Stimulated activated naive B cell treated with anti-CD40 and anti-IgM and Interleukin-4, amounts not matched to agents 10 μg/mL and 1 μg/mL and 100 μg/mL, for 72 hours (primary cell): ENCODE measurements around the gene AKAP12.
"Not testable (repeated sequence)": the region's sequence is repeated elsewhere in the genome, so short reads cannot be mapped to it uniquely, and the experiment has no call there.

ENCODE experiments used
- ATAC-seq, 2 donors: fragments of 150-1000 bp; cut with Tn5 transposase; replicated peaks; 2 replicates each; pipeline ENCODE4 v1.10.0; 2021; ENCODE audit warnings: moderate library complexity in 1 of 2
- DNase-seq: peaks from one replicate; pipeline ENCODE4 v3.0.0; 2021
- H3K27ac Mint-ChIP-seq: one replicate; pipeline ENCODE4 v1.8.0; 2022; ENCODE audit warnings: mild to moderate bottlenecking, mixed read lengths
- H3K27me3 Mint-ChIP-seq, 2 donors: one replicate each; pipeline ENCODE4 v1.8.0; 2022; ENCODE audit warnings: mixed read lengths in 2 of 2
- H3K36me3 Mint-ChIP-seq, 2 donors: one replicate each; pipeline ENCODE4 v1.8.0; 2022; ENCODE audit warnings: mixed read lengths in 2 of 2, mild to moderate bottlenecking in 1 of 2
- H3K4me1 Mint-ChIP-seq, 2 donors: one replicate each; pipeline ENCODE4 v1.8.0; 2022; ENCODE audit warnings: mixed read lengths in 2 of 2, mild to moderate bottlenecking in 1 of 2
- H3K4me3 Mint-ChIP-seq, 2 donors: one replicate each; pipeline ENCODE4 v1.8.0; 2022; ENCODE audit warnings: mild to moderate bottlenecking in 2 of 2, mixed read lengths in 2 of 2, moderate library complexity in 1 of 2
- H3K9me3 Mint-ChIP-seq, 2 donors: one replicate each; pipeline ENCODE4 v1.8.0; 2022; ENCODE audit warnings: mixed read lengths in 2 of 2, mild to moderate bottlenecking in 1 of 2

AKAP12 gene

GRCh38 chr6:151342750-151343149 is 103.0 kb downstream of the AKAP12 start:
- not testable (repeated sequence) for H3K27me3 Mint-ChIP-seq, DNase-seq, H3K4me1 Mint-ChIP-seq, H3K9me3 Mint-ChIP-seq, H3K4me3 Mint-ChIP-seq, H3K27ac Mint-ChIP-seq, H3K36me3 Mint-ChIP-seq, ATAC-seq

DNA sequence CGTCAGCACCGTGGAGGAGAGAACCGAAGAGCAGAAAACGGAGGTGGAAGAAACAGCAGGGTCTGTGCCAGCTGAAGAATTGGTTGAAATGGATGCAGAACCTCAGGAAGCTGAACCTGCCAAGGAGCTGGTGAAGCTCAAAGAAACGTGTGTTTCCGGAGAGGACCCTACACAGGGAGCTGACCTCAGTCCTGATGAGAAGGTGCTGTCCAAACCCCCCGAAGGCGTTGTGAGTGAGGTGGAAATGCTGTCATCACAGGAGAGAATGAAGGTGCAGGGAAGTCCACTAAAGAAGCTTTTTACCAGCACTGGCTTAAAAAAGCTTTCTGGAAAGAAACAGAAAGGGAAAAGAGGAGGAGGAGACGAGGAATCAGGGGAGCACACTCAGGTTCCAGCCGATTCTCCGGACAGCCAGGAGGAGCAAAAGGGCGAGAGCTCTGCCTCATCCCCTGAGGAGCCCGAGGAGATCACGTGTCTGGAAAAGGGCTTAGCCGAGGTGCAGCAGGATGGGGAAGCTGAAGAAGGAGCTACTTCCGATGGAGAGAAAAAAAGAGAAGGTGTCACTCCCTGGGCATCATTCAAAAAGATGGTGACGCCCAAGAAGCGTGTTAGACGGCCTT is 110.0 kb downstream of the AKAP12 start:
- Mint-ChIP-seq H3K27ac (no peak overlapping the region), H3K36me3 (peaks cover 18% of the 10 kb centered on the region in 2 donors), H3K9me3 (no peaks in the 10 kb centered on the region), H3K27me3 (no peaks in the 10 kb centered on the region), H3K4me3 (no peak overlapping the region), H3K4me1 (no peaks in the 10 kb centered on the region)
- DNase-seq (no peak), ATAC-seq (no peak)

DNA sequence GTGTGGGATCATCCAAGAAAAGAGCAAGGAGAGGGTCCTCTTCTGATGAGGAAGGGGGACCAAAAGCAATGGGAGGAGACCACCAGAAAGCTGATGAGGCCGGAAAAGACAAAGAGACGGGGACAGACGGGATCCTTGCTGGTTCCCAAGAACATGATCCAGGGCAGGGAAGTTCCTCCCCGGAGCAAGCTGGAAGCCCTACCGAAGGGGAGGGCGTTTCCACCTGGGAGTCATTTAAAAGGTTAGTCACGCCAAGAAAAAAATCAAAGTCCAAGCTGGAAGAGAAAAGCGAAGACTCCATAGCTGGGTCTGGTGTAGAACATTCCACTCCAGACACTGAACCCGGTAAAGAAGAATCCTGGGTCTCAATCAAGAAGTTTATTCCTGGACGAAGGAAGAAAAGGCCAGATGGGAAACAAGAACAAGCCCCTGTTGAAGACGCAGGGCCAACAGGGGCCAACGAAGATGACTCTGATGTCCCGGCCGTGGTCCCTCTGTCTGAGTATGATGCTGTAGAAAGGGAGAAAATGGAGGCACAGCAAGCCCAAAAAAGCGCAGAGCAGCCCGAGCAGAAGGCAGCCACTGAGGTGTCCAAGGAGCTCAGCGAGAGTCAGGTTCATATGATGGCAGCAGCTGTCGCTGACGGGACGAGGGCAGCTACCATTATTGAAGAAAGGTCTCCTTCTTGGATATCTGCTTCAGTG is 110.8 kb downstream of the AKAP12 start:
- Mint-ChIP-seq H3K4me3 (no peak overlapping the region), H3K4me1 (no peaks in the 10 kb centered on the region), H3K27me3 (no peaks in the 10 kb centered on the region), H3K27ac (no peak overlapping the region), H3K9me3 (no peaks in the 10 kb centered on the region), H3K36me3 (peaks cover 22 to 26% of the 10 kb centered on the region in 2 donors)
- DNase-seq (no peak), ATAC-seq (no peak)

DNA sequence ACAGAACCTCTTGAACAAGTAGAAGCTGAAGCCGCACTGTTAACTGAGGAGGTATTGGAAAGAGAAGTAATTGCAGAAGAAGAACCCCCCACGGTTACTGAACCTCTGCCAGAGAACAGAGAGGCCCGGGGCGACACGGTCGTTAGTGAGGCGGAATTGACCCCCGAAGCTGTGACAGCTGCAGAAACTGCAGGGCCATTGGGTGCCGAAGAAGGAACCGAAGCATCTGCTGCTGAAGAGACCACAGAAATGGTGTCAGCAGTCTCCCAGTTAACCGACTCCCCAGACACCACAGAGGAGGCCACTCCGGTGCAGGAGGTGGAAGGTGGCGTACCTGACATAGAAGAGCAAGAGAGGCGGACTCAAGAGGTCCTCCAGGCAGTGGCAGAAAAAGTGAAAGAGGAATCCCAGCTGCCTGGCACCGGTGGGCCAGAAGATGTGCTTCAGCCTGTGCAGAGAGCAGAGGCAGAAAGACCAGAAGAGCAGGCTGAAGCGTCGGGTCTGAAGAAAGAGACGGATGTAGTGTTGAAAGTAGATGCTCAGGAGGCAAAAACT is 111.5 kb downstream of the AKAP12 start:
- Mint-ChIP-seq H3K27ac (no peak overlapping the region), H3K27me3 (no peaks in the 10 kb centered on the region), H3K4me1 (no peaks in the 10 kb centered on the region), H3K36me3 (peaks cover 22 to 27% of the 10 kb centered on the region in 2 donors), H3K4me3 (no peak overlapping the region), H3K9me3 (no peaks in the 10 kb centered on the region)
- DNase-seq: no peak
- no peak for ATAC-seq

GRCh38 chr6:151351731-151352130 is 112.0 kb downstream of the AKAP12 start:
- no peaks in the 10 kb centered on the region for H3K4me1 Mint-ChIP-seq
- H3K4me3 Mint-ChIP-seq: no peak overlapping the region
- ATAC-seq: no peak
- no peaks in the 10 kb centered on the region for H3K9me3 Mint-ChIP-seq
- peaks cover 22 to 27% of the 10 kb centered on the region in 2 donors for H3K36me3 Mint-ChIP-seq
- H3K27ac Mint-ChIP-seq: no peak overlapping the region
- no peaks in the 10 kb centered on the region for H3K27me3 Mint-ChIP-seq
- DNase-seq: no peak

- DNase-seq (no peak), ATAC-seq (no peak)
- Mint-ChIP-seq H3K4me1 (no peaks in the 10 kb centered on the region), H3K27me3 (no peaks in the 10 kb centered on the region), H3K9me3 (no peaks in the 10 kb centered on the region), H3K27ac (no peak overlapping the region), H3K4me3 (no peak overlapping the region), H3K36me3 (peaks cover 20 to 27% of the 10 kb centered on the region in 2 donors)
These were observed 112.9 kb downstream of the AKAP12 start for GRCh38 chr6:151352410-151353396.

- no peaks in the 10 kb centered on the region for H3K4me1 Mint-ChIP-seq
These were observed 114.0 kb downstream of the AKAP12 start for GRCh38 chr6:151353795-151354194.

DNA sequence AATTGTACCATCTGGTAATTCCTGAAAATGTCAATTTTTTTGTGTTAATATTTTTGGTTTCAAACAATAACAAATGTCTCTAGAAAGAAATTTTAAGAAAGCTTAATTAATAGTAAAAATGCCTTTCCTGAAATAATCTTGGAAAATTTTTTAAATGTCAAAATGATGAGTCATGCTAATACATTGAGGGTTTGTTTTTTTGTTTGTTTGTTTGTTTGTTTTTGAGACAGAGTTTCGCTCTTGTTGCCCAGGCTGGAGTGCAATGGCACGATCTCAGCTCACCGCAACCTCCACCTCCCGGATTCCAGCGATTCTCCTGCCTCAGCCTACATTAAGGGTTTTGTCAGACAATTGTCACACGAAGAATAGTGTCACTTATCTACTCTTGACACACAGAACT is 117.2 kb downstream of the AKAP12 start:
- H3K27me3 Mint-ChIP-seq, ATAC-seq, H3K9me3 Mint-ChIP-seq, H3K4me1 Mint-ChIP-seq, DNase-seq, H3K27ac Mint-ChIP-seq, H3K4me3 Mint-ChIP-seq: not testable (repeated sequence)
- H3K36me3 Mint-ChIP-seq: peaks cover 16 to 38% of the 10 kb centered on the region in 2 donors

More at GRCh38 chr6:151353795-151354194, 114.0 kb downstream of the AKAP12 start:
- Mint-ChIP-seq H3K27ac (no peak overlapping the region), H3K4me3 (no peak overlapping the region), H3K9me3 (no peaks in the 10 kb centered on the region), H3K27me3 (no peaks in the 10 kb centered on the region), H3K36me3 (peaks cover 22 to 32% of the 10 kb centered on the region in 2 donors)
- no peak for ATAC-seq
- DNase-seq: no peak

DNA sequence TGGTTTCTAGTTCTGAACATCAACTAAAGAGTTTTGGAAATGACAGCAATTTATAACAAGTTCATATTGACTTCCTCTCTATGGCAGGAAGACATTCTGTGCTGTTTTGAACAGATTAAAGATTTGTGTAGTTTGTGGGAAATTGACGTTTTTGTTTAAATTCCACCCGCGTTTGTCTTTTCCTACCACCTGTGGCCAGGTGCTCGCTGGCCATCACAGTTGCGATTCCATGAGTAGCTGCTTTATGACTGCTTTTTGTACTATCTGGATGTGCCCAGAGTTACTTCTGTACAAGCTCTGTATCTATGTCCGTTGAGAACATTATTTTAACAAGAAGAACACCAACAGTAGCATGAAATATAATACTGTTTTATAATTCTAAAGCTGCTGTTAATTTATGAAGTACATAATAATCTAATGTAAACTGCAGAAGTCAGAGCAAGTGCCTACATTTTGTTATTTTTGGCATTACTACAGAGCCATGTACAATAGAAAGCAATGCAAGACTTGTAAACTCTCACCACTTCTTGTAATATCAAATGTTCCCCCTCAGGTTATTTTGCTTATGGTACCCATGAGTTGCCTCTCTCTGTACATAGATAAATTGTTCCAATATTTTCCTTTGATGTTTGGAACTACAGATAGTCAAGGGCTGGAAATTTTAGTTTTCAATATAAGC is 118.1 kb downstream of the AKAP12 start:
- Mint-ChIP-seq H3K27ac (no peak overlapping the region), H3K4me1 (no peaks in the 10 kb centered on the region), H3K27me3 (no peaks in the 10 kb centered on the region), H3K9me3 (no peaks in the 10 kb centered on the region), H3K4me3 (no peak overlapping the region), H3K36me3 (peaks cover 25 to 47% of the 10 kb centered on the region in 2 donors)
- ATAC-seq: no peak
- no peak for DNase-seq

- Mint-ChIP-seq H3K9me3 (no peaks in the 10 kb centered on the region), H3K4me1 (no peaks in the 10 kb centered on the region), H3K27ac (no peak overlapping the region), H3K36me3 (peaks cover 29 to 52% of the 10 kb centered on the region in 2 donors), H3K27me3 (no peaks in the 10 kb centered on the region), H3K4me3 (no peak overlapping the region)
- no peak for DNase-seq
- ATAC-seq: no peak
These were observed 118.7 kb downstream of the AKAP12 start for GRCh38 chr6:151358475-151358874.

DNA sequence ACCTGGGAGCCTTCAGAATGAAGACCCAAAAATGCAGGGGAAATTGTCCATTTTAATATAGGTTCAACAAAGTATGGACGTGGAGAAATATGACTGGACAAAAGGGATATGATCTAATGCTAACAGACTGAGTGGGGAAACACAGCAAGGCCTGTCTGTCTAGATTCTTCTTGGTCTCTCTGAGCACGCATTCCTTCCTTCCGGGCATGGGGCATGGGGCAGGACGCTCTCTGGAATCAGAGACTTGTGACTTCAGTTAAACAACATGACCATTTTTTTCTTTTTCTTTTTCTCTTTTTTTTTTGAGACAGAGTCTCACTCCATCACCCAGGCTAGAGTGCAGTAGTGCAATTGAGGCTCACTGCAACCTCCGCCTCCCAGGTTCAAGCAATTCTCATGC is 119.7 kb downstream of the AKAP12 start:
- Mint-ChIP-seq H3K9me3 (no peaks in the 10 kb centered on the region), H3K27ac (no peak overlapping the region)
- ATAC-seq: no peak

GRCh38 chr6:151365233-151365632 is 125.5 kb downstream of the AKAP12 start:
- no peak overlapping the region for H3K27ac Mint-ChIP-seq
- no peaks in the 10 kb centered on the region for H3K9me3 Mint-ChIP-seq
- H3K36me3 Mint-ChIP-seq: peaks cover 41 to 61% of the 10 kb centered on the region in 2 donors
- H3K27me3 Mint-ChIP-seq: no peaks in the 10 kb centered on the region
- no peak overlapping the region for H3K4me3 Mint-ChIP-seq
- DNase-seq (no peak), ATAC-seq (no peak)
- H3K4me1 Mint-ChIP-seq: no peaks in the 10 kb centered on the region

More for the DNA sequence above, 119.7 kb downstream of the AKAP12 start:
- H3K4me1 Mint-ChIP-seq: no peaks in the 10 kb centered on the region
- no peak overlapping the region for H3K4me3 Mint-ChIP-seq
- no peaks in the 10 kb centered on the region for H3K27me3 Mint-ChIP-seq
- peaks cover 25 to 57% of the 10 kb centered on the region in 2 donors for H3K36me3 Mint-ChIP-seq
- DNase-seq: no peak

DNA sequence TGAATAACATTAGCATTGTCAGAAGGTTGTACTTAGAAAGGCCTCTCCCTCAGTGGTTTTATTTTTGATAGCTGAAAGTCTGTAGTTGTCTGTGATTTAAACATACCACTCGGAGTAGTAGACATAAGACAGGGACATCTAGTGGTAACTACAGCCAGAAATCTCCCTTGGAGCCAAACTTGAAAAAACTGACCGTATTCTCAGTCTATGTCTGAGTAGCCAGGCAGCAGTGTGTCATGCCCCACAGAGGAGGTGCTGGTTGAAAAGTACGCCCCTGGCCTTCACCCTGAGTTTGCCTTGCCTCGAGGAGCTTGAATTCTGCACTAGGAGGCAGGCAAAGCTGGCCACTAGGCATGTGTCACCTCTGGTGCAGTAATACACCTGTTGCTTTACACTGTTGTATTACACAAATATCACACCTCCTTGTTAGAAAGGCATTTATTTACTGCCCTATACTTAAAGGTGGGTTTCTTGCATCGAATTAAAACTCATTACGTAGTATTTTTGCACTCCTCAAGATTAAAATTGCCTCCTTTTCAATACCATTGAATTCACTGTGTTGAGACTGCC is 130.8 kb downstream of the AKAP12 start:
- no peaks in the 10 kb centered on the region for H3K9me3 Mint-ChIP-seq
- DNase-seq: no peak

More for the DNA sequence above, 130.8 kb downstream of the AKAP12 start:
- H3K27ac Mint-ChIP-seq: no peak overlapping the region
- H3K4me3 Mint-ChIP-seq: no peak overlapping the region
- no peaks in the 10 kb centered on the region for H3K27me3 Mint-ChIP-seq
- peaks cover 40 to 41% of the 10 kb centered on the region in 2 donors for H3K36me3 Mint-ChIP-seq
- no peak for ATAC-seq
- H3K4me1 Mint-ChIP-seq: peaks cover 9 to 18% of the 10 kb centered on the region in 2 donors
